WTC11 (cell line): ENCODE results near the gene GHRL. TPM values are rescaled to one million over a fixed set of nuclear protein-coding genes. Genes with fewer than 3 reads are reported as not detected.

ENCODE experiments used
- ATAC-seq: fragments of 200-7000 bp; cut with Tn5 transposase; 2 replicates; pipeline ENCODE4 v1.10.0; 2021; ENCODE audit warnings: mild to moderate bottlenecking, moderate library complexity
- CTCF ChIA-PET: fragments of 300-600 bp; sonication (Branson Sonifier 250); formaldehyde crosslinking; loops from one replicate; lab custom pipeline; 2021; ENCODE audit warnings: antibody characterized with exemption; lab: Charles Lee
- POLR2A ChIA-PET: fragments of 350-600 bp; sonication (Branson Sonifier 250); formaldehyde crosslinking; loops from one replicate; lab custom pipeline; 2021; ENCODE audit warnings: antibody characterized with exemption; lab: Charles Lee
- DNase-seq: peaks from one replicate; pipeline ENCODE4 v3.0.0; 2021; ENCODE audit warnings: low spot score
- H3K27ac Mint-ChIP-seq: 2 replicates; pipeline ENCODE4 v1.8.0; 2021; ENCODE audit warnings: mixed read lengths
- H3K27me3 Mint-ChIP-seq: 2 replicates; pipeline ENCODE4 v1.8.0; 2021; ENCODE audit warnings: low read depth, mild to moderate bottlenecking, moderate library complexity, mixed read lengths
- H3K36me3 Mint-ChIP-seq: 2 replicates; pipeline ENCODE4 v1.8.0; 2021; ENCODE audit warnings: mixed read lengths
- H3K4me1 Mint-ChIP-seq: 2 replicates; pipeline ENCODE4 v1.8.0; 2022; ENCODE audit warnings: mixed read lengths
- H3K4me3 Mint-ChIP-seq: 2 replicates; pipeline ENCODE4 v1.8.0; 2021; ENCODE audit warnings: mild to moderate bottlenecking, moderate library complexity, mixed read lengths
- H3K9me3 Mint-ChIP-seq: 2 replicates; pipeline ENCODE4 v1.8.0; 2021; ENCODE audit warnings: mixed read lengths
- ATF1 ChIP-seq: sonication (generic); formaldehyde crosslinking; IDR thresholded peaks from 2 replicates; pipeline ENCODE4 v1.8.1; 2023; ENCODE audit warnings: mild to moderate bottlenecking, moderate library complexity, missing genetic modification reagents
- CBFB ChIP-seq: sonication (generic); formaldehyde crosslinking; IDR thresholded peaks from 2 replicates; pipeline ENCODE4 v1.8.1; 2022; ENCODE audit warnings: mild to moderate bottlenecking, low read depth, missing genetic modification reagents
- CREB1 ChIP-seq: sonication (generic); formaldehyde crosslinking; IDR thresholded peaks from 2 replicates; pipeline ENCODE4 v1.8.0; 2023; ENCODE audit warnings: mild to moderate bottlenecking, missing genetic modification reagents
- ESRRA ChIP-seq: sonication (generic); formaldehyde crosslinking; IDR thresholded peaks from 2 replicates; pipeline ENCODE4 v1.8.1; 2022; ENCODE audit warnings: mild to moderate bottlenecking, missing genetic modification reagents, borderline replicate concordance
- GABPB1 ChIP-seq: sonication (generic); formaldehyde crosslinking; IDR thresholded peaks from 2 replicates; pipeline ENCODE4 v1.8.1; 2023; ENCODE audit warnings: mild to moderate bottlenecking, missing genetic modification reagents
- KAT7 ChIP-seq: sonication (generic); formaldehyde crosslinking; IDR thresholded peaks from 2 replicates; pipeline ENCODE4 v1.8.1; 2023; ENCODE audit warnings: missing genetic modification reagents, mild to moderate bottlenecking, borderline replicate concordance
- NFYB ChIP-seq: sonication (generic); formaldehyde crosslinking; conservative IDR thresholded peaks from 2 replicates; pipeline ENCODE4 v1.8.0; 2022; ENCODE audit warnings: low read depth, missing genetic modification reagents
- ZNF232 ChIP-seq: sonication (generic); formaldehyde crosslinking; IDR thresholded peaks from 2 replicates; pipeline ENCODE4 v1.8.0; 2022; ENCODE audit warnings: mild to moderate bottlenecking, missing genetic modification reagents
- ZNF671 ChIP-seq: fragments of 250-450 bp; sonication (Bioruptor Pico); IDR thresholded peaks from 2 replicates; pipeline ENCODE4 v1.8.0; 2021; ENCODE audit warnings: mild to moderate bottlenecking
- total RNA-seq: library from RNA; stranded (reverse); gene quantifications from 3 replicates; pipeline ENCODE4 v1.2.3, GENCODE V29; 2021
- TF ChIP-seq, protein P1 (sequence below): sonication (generic); formaldehyde crosslinking; IDR thresholded peaks from 2 replicates; pipeline ENCODE4 v1.8.0; 2022; ENCODE audit warnings: mild to moderate bottlenecking, missing genetic modification reagents
- TF ChIP-seq, protein P2 (sequence below): sonication (generic); formaldehyde crosslinking; IDR thresholded peaks from 2 replicates; pipeline ENCODE4 v1.8.0; 2023; ENCODE audit warnings: missing genetic modification reagents, mild to moderate bottlenecking, borderline replicate concordance
- TF ChIP-seq, protein P3 (sequence below): sonication (generic); formaldehyde crosslinking; IDR thresholded peaks from 2 replicates; pipeline ENCODE4 v1.8.1; 2023; ENCODE audit warnings: mild to moderate bottlenecking, missing genetic modification reagents
- TF ChIP-seq, protein P4 (sequence below): sonication (generic); formaldehyde crosslinking; IDR thresholded peaks from 2 replicates; pipeline ENCODE4 v1.8.0; 2022; ENCODE audit warnings: mild to moderate bottlenecking, missing genetic modification reagents
- TF ChIP-seq, protein P5 (sequence below): fragments of 250-450 bp; sonication (Bioruptor Pico); conservative IDR thresholded peaks from 2 replicates; pipeline ENCODE4 v1.9.0; 2021; ENCODE audit warnings: mild to moderate bottlenecking
- TF ChIP-seq, protein P6 (sequence below): sonication (generic); formaldehyde crosslinking; IDR thresholded peaks from 2 replicates; pipeline ENCODE4 v1.8.0; 2023; ENCODE audit warnings: missing genetic modification reagents
- TF ChIP-seq, protein P7 (sequence below): sonication (generic); formaldehyde crosslinking; IDR thresholded peaks from 2 replicates; pipeline ENCODE4 v1.8.1; 2022; ENCODE audit warnings: mild to moderate bottlenecking, missing genetic modification reagents, moderate library complexity, borderline replicate concordance
- TF ChIP-seq, protein P8 (sequence below): fragments of 250-450 bp; sonication (Bioruptor Pico); IDR thresholded peaks from 2 replicates; pipeline ENCODE4 v2.1.2; 2022; ENCODE audit warnings: mild to moderate bottlenecking, moderate library complexity
- TF ChIP-seq, protein P9 (sequence below): sonication (generic); formaldehyde crosslinking; conservative IDR thresholded peaks from 2 replicates; pipeline ENCODE4 v1.8.1; 2023; ENCODE audit warnings: mild to moderate bottlenecking, low read depth, missing genetic modification reagents, moderate library complexity

The GHRL gene
- total RNA-seq, 1 experiment from 2014 or later = 0.35 TPM

DNA sequence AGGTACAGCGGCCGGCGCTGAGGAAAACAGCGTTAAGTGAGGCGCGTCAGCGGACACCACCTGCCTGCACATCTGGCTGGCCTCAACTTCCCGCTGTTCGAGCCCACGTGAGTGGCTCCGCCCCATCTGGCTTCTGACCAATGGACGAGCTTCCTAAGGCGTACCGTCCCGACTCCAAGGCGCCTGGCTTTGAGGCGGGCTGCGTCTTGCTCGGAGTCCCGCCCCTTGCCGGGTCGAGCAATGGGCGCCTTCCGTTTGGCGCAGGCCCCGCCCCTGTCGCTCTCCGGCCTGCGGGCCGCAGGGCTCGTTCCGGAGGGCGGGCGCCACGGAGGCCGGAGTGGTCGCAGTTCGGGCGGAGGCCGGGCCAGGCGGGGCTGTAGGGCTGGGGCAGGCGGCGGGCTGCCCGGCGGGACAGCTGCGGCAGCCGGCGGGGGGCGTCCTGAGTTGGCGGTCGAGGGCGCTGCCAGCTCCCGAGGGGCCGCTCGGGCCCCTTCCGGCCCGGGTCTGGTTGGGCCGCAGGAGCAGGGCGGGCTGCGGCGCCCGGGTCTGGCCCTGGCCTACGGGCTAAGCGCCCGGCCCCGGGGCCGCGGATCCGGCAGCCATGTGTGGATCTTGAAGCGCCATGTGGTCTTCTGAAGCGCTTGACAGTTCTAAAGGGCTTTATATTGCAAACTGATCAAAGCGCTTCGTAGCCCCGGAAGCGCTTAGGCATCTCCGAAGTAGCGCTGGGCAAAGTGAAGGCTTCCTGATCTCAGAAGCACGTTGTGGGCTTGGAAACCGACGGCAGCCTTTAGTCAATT, 44.4 kb downstream of the GHRL start, which contains the start of gene TATDN2 (continued):
- TF ChIP-seq, protein P1, sequence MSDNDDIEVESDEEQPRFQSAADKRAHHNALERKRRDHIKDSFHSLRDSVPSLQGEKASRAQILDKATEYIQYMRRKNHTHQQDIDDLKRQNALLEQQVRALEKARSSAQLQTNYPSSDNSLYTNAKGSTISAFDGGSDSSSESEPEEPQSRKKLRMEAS = peak; percentile 99
- TF ChIP-seq ATF1 (CRISPR knock-in tag) (0 out of 2 replicates have a peak, but pooled peaks have one; percentile 10), ESRRA (CRISPR knock-in tag) (peak; percentile 83), CBFB (CRISPR knock-in tag) (no peak), CREB1 (CRISPR knock-in tag) (peak; percentile 74; the same call in 1 of the 2 replicates), ZNF232 (CRISPR knock-in tag) (peak; percentile 88; the same call in 1 of the 2 replicates)
- TF ChIP-seq, protein P2, sequence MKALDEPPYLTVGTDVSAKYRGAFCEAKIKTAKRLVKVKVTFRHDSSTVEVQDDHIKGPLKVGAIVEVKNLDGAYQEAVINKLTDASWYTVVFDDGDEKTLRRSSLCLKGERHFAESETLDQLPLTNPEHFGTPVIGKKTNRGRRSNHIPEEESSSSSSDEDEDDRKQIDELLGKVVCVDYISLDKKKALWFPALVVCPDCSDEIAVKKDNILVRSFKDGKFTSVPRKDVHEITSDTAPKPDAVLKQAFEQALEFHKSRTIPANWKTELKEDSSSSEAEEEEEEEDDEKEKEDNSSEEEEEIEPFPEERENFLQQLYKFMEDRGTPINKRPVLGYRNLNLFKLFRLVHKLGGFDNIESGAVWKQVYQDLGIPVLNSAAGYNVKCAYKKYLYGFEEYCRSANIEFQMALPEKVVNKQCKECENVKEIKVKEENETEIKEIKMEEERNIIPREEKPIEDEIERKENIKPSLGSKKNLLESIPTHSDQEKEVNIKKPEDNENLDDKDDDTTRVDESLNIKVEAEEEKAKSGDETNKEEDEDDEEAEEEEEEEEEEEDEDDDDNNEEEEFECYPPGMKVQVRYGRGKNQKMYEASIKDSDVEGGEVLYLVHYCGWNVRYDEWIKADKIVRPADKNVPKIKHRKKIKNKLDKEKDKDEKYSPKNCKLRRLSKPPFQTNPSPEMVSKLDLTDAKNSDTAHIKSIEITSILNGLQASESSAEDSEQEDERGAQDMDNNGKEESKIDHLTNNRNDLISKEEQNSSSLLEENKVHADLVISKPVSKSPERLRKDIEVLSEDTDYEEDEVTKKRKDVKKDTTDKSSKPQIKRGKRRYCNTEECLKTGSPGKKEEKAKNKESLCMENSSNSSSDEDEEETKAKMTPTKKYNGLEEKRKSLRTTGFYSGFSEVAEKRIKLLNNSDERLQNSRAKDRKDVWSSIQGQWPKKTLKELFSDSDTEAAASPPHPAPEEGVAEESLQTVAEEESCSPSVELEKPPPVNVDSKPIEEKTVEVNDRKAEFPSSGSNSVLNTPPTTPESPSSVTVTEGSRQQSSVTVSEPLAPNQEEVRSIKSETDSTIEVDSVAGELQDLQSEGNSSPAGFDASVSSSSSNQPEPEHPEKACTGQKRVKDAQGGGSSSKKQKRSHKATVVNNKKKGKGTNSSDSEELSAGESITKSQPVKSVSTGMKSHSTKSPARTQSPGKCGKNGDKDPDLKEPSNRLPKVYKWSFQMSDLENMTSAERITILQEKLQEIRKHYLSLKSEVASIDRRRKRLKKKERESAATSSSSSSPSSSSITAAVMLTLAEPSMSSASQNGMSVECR (CRISPR knock-in tag) = 0 out of 2 replicates have a peak, but pooled peaks have one; percentile 38
- TF ChIP-seq, protein P3, sequence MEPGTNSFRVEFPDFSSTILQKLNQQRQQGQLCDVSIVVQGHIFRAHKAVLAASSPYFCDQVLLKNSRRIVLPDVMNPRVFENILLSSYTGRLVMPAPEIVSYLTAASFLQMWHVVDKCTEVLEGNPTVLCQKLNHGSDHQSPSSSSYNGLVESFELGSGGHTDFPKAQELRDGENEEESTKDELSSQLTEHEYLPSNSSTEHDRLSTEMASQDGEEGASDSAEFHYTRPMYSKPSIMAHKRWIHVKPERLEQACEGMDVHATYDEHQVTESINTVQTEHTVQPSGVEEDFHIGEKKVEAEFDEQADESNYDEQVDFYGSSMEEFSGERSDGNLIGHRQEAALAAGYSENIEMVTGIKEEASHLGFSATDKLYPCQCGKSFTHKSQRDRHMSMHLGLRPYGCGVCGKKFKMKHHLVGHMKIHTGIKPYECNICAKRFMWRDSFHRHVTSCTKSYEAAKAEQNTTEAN (CRISPR knock-in tag) = peak; percentile 91
- TF ChIP-seq, protein P4, sequence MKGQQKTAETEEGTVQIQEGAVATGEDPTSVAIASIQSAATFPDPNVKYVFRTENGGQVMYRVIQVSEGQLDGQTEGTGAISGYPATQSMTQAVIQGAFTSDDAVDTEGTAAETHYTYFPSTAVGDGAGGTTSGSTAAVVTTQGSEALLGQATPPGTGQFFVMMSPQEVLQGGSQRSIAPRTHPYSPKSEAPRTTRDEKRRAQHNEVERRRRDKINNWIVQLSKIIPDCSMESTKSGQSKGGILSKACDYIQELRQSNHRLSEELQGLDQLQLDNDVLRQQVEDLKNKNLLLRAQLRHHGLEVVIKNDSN = peak; percentile 88
- TF ChIP-seq, protein P5, sequence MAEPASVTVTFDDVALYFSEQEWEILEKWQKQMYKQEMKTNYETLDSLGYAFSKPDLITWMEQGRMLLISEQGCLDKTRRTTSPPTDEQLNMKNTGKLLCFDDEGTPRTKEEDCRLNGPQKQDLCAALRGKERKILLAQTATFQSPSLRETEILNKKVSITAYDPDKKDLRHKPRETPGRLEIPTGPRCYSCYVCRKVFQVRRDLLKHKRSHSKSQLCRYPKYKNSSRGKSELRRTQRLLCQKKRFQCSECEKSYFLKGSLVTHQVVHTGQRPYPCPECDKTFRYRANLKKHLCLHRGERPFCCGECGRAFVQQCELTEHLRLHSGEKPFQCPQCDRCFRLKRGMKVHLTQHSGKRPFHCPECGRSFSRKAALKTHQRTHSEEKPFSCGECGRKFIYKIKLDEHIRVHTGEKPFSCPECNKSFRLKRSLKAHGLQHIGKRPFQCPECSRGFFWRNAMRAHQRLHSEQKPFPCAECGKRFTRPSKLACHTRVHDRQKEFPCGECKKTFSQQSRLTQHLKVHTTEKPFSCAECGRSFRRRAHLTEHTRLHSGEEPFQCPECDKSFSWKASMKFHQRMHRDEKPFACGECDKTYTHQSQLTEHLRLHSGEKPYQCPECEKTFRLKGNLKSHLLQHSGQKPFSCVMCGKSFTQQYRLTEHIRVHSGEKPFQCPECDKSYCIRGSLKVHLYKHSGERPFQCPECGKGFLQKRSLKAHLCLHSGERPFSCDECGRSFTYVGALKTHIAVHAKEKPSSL = no peak
- TF ChIP-seq, all 79 proteins: peak for 28

DNA sequence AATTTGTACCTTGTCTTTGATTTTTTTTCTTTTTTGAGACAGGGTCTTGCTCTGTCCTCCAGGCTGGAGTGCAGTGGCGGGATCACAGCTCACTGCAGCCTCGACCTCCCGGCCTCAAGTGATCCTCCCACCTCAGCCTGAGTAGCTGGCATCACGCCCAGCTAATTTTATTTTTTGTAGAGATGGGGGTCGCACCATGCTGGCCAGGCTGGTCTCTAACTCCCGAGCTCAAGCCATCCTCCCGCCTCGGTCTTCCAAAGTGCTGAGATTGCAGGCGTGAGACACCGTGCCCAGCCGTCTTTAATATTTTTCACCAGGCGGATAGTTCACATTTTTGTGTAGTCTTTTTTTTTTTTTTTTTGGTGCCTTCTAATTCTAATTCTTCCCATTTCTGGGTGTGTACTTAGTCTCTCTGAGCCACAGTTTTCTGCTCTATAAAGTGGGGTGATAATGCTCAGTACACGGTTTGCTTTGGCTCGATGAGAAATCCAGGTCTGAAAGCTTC, 45.0 kb downstream of the GHRL start:
- CTCF ChIA-PET = interaction anchor here (0.7 to 2.6 kb wide), 6 partner anchors 13 to 106 kb away, joined by 3 to 18 read pairs (median 4); partner anchors contain the start of gene VHL
- TF ChIP-seq, protein P6, sequence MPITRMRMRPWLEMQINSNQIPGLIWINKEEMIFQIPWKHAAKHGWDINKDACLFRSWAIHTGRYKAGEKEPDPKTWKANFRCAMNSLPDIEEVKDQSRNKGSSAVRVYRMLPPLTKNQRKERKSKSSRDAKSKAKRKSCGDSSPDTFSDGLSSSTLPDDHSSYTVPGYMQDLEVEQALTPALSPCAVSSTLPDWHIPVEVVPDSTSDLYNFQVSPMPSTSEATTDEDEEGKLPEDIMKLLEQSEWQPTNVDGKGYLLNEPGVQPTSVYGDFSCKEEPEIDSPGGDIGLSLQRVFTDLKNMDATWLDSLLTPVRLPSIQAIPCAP = no peak
- no peak for TF ChIP-seq ATF1 (CRISPR knock-in tag)
- TF ChIP-seq, protein P7, sequence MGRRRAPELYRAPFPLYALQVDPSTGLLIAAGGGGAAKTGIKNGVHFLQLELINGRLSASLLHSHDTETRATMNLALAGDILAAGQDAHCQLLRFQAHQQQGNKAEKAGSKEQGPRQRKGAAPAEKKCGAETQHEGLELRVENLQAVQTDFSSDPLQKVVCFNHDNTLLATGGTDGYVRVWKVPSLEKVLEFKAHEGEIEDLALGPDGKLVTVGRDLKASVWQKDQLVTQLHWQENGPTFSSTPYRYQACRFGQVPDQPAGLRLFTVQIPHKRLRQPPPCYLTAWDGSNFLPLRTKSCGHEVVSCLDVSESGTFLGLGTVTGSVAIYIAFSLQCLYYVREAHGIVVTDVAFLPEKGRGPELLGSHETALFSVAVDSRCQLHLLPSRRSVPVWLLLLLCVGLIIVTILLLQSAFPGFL = no peak
- no peak for TF ChIP-seq ZNF671 (CRISPR knock-in tag)
- TF ChIP-seq NFYB (CRISPR knock-in tag) = no peak
- TF ChIP-seq GABPB1 (CRISPR knock-in tag) = no peak
- TF ChIP-seq, protein P8, sequence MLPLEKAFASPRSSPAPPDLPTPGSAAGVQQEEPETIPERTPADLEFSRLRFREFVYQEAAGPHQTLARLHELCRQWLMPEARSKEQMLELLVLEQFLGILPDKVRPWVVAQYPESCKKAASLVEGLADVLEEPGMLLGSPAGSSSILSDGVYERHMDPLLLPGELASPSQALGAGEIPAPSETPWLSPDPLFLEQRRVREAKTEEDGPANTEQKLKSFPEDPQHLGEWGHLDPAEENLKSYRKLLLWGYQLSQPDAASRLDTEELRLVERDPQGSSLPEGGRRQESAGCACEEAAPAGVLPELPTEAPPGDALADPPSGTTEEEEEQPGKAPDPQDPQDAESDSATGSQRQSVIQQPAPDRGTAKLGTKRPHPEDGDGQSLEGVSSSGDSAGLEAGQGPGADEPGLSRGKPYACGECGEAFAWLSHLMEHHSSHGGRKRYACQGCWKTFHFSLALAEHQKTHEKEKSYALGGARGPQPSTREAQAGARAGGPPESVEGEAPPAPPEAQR (CRISPR knock-in tag) = no peak
- TF ChIP-seq KAT7 (CRISPR knock-in tag) = no peak
- TF ChIP-seq, protein P9, sequence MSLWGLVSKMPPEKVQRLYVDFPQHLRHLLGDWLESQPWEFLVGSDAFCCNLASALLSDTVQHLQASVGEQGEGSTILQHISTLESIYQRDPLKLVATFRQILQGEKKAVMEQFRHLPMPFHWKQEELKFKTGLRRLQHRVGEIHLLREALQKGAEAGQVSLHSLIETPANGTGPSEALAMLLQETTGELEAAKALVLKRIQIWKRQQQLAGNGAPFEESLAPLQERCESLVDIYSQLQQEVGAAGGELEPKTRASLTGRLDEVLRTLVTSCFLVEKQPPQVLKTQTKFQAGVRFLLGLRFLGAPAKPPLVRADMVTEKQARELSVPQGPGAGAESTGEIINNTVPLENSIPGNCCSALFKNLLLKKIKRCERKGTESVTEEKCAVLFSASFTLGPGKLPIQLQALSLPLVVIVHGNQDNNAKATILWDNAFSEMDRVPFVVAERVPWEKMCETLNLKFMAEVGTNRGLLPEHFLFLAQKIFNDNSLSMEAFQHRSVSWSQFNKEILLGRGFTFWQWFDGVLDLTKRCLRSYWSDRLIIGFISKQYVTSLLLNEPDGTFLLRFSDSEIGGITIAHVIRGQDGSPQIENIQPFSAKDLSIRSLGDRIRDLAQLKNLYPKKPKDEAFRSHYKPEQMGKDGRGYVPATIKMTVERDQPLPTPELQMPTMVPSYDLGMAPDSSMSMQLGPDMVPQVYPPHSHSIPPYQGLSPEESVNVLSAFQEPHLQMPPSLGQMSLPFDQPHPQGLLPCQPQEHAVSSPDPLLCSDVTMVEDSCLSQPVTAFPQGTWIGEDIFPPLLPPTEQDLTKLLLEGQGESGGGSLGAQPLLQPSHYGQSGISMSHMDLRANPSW (CRISPR knock-in tag) = no peak
- TF ChIP-seq ESRRA (CRISPR knock-in tag) = no peak

More for the DNA sequence above, 45.0 kb downstream of the GHRL start:
- DNase-seq = no peak
- Mint-ChIP-seq H3K9me3 (peaks cover 32% of the 10 kb centered on the region), H3K4me3 (peak overlapping the region; percentile 62), H3K36me3 (peaks cover 41% of the 10 kb centered on the region), H3K4me1 (peaks cover 25% of the 10 kb centered on the region), H3K27me3 (peaks cover 30% of the 10 kb centered on the region), H3K27ac (peak overlapping the region; percentile 97)
- ATAC-seq = no peak
- POLR2A ChIA-PET = interaction anchor here (0.6 to 2.4 kb wide), 8 partner anchors 13 to 444 kb away, joined by 3 to 10 read pairs (median 4); partner anchors contain the start of genes CRELD1 and IL17RC
